ENCODE measurements around the gene ROR1. TPM values are rescaled to one million over a fixed set of nuclear protein-coding genes. Genes with fewer than 3 reads are reported as not detected.
"Not testable (repeated sequence)": the region's sequence is repeated elsewhere in the genome, so short reads cannot be mapped to it uniquely, and the experiment has no call there.

ROR1 gene
- total and polyA plus RNA-seq, 8 donors: 25.5 to 95.8 (median 83.0) TPM

DNA sequence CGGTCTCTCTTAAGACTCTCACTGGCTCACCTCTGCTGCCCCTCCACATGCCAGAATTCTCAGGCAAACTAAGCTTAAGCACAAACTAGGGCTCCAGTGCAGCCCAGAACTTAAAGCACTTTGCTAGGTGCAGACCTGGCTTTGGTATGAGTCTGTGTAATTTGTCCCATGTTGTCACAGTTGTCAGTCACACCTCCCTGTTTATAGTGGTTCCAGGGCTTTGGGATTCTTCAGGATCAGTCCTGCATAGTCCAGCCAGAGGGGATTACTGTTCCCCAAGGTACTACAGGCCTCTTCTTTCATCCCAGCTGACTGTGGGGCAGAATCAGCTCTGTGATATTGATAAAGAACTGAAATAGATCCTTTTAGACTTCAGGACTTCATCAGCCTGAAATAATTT is 324.6 kb downstream of the ROR1 start:
- H3K4me3 ChIP-seq: no peak overlapping the region
- intact Hi-C loops (cut with DNase I): no loop called here
- no peaks in the 10 kb centered on the region for H3K36me3 ChIP-seq
- ATAC-seq (no peak), DNase-seq (no peak)
- H3K9me3 ChIP-seq: no peaks in the 10 kb centered on the region
- no peaks in the 10 kb centered on the region for H3K4me1 ChIP-seq
- TF ChIP-seq, protein P1, sequence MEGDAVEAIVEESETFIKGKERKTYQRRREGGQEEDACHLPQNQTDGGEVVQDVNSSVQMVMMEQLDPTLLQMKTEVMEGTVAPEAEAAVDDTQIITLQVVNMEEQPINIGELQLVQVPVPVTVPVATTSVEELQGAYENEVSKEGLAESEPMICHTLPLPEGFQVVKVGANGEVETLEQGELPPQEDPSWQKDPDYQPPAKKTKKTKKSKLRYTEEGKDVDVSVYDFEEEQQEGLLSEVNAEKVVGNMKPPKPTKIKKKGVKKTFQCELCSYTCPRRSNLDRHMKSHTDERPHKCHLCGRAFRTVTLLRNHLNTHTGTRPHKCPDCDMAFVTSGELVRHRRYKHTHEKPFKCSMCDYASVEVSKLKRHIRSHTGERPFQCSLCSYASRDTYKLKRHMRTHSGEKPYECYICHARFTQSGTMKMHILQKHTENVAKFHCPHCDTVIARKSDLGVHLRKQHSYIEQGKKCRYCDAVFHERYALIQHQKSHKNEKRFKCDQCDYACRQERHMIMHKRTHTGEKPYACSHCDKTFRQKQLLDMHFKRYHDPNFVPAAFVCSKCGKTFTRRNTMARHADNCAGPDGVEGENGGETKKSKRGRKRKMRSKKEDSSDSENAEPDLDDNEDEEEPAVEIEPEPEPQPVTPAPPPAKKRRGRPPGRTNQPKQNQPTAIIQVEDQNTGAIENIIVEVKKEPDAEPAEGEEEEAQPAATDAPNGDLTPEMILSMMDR (IDR thresholded peaks at IDR 0.05): no peak
- H3K27me3 ChIP-seq: no peaks in the 10 kb centered on the region
- no peak overlapping the region for H3K27ac ChIP-seq

DNA sequence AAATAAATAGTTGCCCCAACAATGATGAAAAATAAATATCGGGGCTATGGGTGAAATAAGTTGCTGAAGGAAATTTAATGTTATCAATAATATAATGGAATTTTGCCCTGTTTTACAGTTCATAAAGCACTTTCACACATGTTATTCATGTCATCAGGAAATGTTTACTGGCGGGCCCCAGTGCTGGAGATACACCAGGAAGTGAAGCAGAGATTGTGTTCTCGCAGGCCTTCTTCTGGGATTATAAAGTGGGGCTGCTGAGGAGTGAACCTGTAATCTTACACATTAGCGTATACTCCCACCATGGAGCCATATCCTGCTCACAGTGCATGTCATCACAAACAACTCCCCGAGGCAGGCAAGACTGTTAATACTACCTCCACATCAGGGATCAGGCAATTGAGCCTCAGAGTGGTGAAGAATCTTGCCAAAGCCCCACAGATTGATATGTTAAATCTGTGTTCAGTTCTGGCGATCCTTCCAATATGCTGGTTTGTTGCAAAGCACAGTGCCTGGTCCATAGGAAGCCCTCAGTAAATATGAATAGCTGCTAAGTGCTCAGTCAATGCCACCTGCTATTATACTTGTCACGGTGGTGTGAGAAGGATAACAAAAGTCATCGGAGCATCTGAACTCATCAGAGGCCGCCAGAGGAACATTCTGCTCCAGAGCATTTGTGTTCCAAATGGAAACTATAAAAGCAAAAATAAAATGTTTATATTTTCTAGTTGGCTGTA is 325.2 kb downstream of the ROR1 start:
- ATAC-seq: no peak
- intact Hi-C loops (cut with DNase I): no loop called here
- TF ChIP-seq, protein P1 (IDR thresholded peaks at IDR 0.05): no peak

DNA sequence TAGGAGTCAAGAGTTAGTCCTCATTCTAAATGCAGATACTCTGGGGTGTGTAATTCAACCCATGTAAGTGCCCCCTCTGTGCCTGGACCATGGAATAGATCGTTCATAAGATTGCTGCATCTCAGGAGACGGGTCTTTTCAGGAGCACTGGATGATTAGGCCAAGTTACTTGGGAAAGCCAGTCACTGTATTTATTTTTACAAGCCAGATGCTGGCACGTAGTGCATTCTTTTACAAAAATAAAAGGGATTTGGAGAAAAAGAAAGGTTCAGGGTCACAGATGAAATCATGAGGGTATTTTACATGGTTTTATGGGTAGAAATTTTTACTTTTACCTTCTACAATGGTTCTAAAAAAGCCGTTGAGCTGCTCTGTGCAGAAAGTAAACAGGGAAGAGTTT is 327.0 kb downstream of the ROR1 start:
- Histone ChIP-seq H3K27ac (no peak overlapping the region), H3K27me3 (no peaks in the 10 kb centered on the region), H3K4me1 (no peaks in the 10 kb centered on the region), H3K36me3 (no peaks in the 10 kb centered on the region), H3K4me3 (no peak overlapping the region), H3K9me3 (no peaks in the 10 kb centered on the region)
- no peak for ATAC-seq
- intact Hi-C loops (cut with DNase I): no loop called here
- TF ChIP-seq, protein P1 (IDR thresholded peaks at IDR 0.05): no peak
- no peak for DNase-seq

More for the DNA sequence above, 325.2 kb downstream of the ROR1 start:
- Histone ChIP-seq H3K4me3 (no peak overlapping the region), H3K36me3 (no peaks in the 10 kb centered on the region), H3K4me1 (no peaks in the 10 kb centered on the region), H3K9me3 (no peaks in the 10 kb centered on the region), H3K27ac (no peak overlapping the region), H3K27me3 (no peaks in the 10 kb centered on the region)
- DNase-seq: peak in 1 of 4 donors; percentile 19

DNA sequence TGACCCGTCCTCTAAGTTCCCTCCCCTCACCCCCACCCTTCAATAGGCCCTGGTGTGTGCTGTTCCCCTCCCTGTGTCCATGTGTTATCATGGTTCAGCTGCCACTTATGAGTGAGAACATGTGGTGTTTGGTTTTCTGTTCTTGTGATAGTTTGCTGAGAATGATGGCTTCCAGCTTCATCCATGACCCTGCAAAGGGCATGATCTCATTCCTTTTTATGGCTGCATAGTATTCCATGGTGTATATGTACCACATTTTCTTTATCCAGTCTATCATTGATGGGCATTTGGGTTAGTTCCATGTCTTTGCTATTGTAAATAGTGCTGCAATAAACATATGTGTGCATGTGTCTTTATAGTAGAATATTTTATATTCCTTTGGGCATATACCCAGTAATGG is 330.8 kb downstream of the ROR1 start:
- H3K27me3 ChIP-seq; H3K9me3 ChIP-seq; H3K27ac ChIP-seq; H3K4me3 ChIP-seq; intact Hi-C loops (cut with DNase I); ATAC-seq; H3K4me1 ChIP-seq; DNase-seq; H3K36me3 ChIP-seq: not testable (repeated sequence)

DNA sequence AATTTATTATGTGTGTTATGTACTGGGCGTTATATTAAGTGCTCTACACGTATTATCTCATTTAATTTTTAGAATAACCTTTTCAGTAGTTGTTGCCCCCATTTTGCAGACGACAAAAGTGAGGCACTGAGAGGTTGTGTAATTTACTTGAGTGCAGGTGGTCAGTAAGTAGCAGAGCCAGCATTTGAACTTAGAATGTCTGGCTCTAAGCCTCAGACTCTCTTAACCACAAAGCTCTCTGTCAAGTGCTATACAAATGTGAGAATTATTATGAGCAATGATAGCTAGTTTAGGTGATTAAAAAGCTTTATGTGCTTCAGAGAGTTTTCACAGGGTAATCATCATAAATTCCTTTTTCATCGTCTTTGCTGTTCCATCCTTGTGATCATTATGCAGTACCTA is 333.3 kb downstream of the ROR1 start:
- H3K4me3 ChIP-seq: no peak overlapping the region
- TF ChIP-seq, protein P1 (IDR thresholded peaks at IDR 0.05): no peak
- no peak for ATAC-seq
- no peaks in the 10 kb centered on the region for H3K9me3 ChIP-seq
- no peaks in the 10 kb centered on the region for H3K36me3 ChIP-seq
- no peaks in the 10 kb centered on the region for H3K27me3 ChIP-seq
- no peaks in the 10 kb centered on the region for H3K4me1 ChIP-seq
- no peak for DNase-seq
- no peak overlapping the region for H3K27ac ChIP-seq
- intact Hi-C loops (cut with DNase I): no loop called here

DNA sequence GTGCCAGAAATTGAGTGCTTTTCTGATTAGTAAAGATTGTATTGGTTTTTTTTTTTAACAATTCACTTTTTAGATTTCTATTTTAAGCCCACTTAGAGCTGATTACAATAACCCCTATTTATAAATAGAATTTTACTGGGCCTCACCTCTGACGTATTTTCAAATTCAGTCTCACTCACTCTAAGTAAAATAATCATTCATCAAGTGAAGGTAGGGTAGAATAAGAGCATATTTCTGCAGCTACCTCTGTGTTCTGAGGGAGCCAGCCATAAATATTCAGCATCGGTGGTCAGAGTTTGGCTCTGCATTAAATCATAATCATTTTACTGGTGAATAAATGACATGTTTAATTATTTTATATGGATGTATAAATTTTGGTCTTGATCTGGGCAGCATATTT is 333.8 kb downstream of the ROR1 start:
- TF ChIP-seq, protein P1 (IDR thresholded peaks at IDR 0.05): no peak
- no peak overlapping the region for H3K27ac ChIP-seq
- intact Hi-C loops (cut with DNase I): no loop called here
- no peaks in the 10 kb centered on the region for H3K27me3 ChIP-seq
- no peak overlapping the region for H3K4me3 ChIP-seq
- no peak for ATAC-seq
- no peak for DNase-seq
- no peaks in the 10 kb centered on the region for H3K4me1 ChIP-seq
- no peaks in the 10 kb centered on the region for H3K9me3 ChIP-seq
- no peaks in the 10 kb centered on the region for H3K36me3 ChIP-seq
